Stimulated activated CD8-positive, alpha-beta memory T cell treated with anti-CD3 and anti-CD28 coated beads, Interleukin-4, amount 100 ng/mL, for 24 hours (primary cell): ENCODE results near the gene C1QL2.

ENCODE experiments used
- DNase-seq: peaks from one replicate; pipeline ENCODE4 v3.0.0-alpha.2; 2020; ENCODE audit warnings: low read depth

Gene C1QL2

DNA sequence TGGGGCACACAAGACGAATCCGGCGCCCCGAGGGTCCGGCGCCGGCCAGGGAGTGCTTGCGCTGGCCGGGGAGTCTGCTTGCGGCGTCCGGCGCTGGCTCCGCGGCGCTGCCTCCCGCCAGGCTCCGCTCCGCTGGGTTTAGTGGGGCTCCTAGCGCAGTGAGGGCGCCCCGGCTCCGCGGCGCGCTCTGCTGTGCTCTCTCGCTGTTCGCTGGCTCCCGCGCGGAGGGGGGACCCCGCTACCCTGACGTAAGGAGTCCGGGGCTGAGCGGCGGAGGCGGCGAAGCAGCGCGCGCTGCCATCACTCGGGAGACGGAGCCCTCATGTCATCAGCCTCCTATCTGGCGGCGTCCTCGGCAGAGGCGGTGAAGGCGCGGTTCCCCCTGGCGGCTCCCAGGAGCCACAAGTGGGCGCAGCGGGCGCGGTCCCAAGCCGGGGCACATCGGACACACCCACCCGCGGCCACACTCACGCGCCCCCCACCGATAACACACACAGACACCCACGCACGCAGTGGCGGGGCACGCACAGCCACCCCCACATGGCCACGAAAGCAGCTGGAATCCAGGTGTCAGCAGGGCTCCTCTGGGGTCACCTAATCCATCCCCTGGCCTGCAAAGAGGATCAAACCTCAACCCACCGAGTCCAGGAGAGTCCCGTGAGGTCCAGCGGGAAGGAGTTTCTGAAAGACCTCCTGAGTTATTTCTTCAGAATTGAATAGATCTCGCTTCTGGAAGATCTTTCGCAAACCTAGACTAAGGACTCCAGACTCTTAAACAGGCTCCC, at the start of gene C1QL2:
Gene C1QL2, minus strand, starts transcription at position 189 of the 785 bp plus-strand sequence. CDS start 482 bp downstream, outside the sequence.
- no peak for DNase-seq

GRCh38 chr2:119207447-119207846, 48.9 kb upstream of the C1QL2 start:
- no peak for DNase-seq

- no peak for DNase-seq
Measured at GRCh38 chr2:119206201-119206600, 47.6 kb upstream of the C1QL2 start.

GRCh38 chr2:119205001-119205706, 46.6 kb upstream of the C1QL2 start:
- no peak for DNase-seq

GRCh38 chr2:119204525-119204924, 46.0 kb upstream of the C1QL2 start:
- DNase-seq, result no peak

- no peak for DNase-seq
Measured at GRCh38 chr2:119202610-119203310, 44.2 kb upstream of the C1QL2 start.

DNA sequence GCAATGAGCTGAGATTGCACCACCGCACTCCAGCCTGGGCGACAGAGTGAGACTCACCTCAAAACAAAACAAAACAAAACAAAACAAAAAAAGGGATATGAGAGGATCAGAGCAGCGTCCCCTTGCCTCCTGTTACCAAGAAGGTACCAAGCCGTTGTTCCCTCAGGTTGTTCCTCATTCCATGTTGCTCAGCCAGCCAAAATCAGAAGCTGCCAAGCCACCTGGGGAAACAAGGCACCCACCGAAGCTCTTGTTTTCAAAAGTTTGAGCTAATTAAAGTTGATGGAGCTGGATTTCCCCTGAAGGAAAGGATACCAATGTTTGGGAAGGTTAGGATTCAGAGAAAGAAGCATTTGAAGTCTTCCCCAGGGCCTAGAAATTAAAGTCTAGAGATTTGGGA, 43.3 kb upstream of the C1QL2 start:
- DNase-seq, result no peak

DNA sequence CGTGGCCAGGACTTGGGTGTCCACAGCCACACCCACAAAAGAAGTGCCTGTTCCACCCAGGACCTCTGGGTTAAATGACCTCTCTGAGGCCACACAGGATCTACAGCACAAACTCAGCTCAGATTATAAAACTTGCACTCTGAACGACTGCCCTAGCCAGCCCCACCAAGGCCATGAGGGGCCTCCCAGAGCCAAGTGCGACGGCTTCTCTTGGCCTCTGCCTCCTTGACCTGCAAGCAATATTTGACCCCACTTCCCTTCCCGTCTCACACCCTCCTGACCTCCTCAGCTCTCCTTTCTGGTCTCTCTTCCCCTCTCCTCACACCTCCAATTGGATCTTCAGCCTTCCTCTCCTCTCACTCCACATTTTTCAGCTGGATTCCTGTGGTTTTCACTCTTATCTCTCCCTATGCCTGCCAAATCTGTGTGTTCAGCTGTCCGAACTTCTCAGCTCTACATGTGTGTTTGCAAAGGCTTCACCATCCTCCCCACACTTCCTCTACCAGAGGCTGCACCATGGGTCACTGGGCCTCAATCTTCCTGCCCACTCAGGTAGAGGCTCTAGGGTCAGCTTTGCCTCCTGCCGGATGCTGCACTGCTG, 39.8 kb upstream of the C1QL2 start:
- no peak for DNase-seq

- no peak for DNase-seq
Measured at GRCh38 chr2:119197529-119198239, 39.1 kb upstream of the C1QL2 start.

DNA sequence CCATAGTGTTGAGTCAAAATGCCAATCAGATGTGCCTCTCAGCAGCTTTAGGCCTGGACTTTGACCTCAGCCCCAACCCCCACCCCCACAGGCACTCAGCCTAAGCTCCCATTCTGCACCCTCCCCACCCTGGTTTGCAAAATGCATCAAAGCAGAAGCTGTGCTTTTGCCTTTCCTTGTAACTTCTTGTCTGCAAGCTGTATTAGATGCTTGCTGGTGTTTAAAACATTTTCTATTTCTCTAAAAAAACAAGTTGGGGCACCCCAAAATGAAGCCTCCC, 38.5 kb upstream of the C1QL2 start:
- no peak for DNase-seq

GRCh38 chr2:119196301-119197125, 38.0 kb upstream of the C1QL2 start:
- DNase-seq, result no peak

- no peak for DNase-seq
Measured at GRCh38 chr2:119195887-119196286, 37.3 kb upstream of the C1QL2 start.

DNA sequence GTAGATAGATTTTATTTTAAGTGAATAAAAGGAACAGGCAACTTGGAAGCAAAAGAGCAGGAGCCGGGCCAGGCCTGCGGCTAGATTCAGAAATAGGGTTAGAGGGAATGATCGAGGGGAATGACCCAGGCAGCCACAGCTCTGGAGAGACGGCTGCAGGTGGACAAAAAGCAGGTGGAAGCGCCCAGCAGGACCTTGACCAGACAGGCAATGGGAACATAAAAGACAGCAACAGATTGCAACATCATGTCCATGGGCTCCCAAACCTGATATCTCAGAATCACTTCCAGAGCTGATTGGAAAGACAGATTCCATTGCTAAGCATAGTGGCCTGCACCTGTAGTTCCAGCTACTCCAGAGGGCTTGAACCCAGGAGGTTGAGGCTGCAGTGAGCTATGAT, 36.5 kb upstream of the C1QL2 start:
- DNase-seq, result no peak

DNA sequence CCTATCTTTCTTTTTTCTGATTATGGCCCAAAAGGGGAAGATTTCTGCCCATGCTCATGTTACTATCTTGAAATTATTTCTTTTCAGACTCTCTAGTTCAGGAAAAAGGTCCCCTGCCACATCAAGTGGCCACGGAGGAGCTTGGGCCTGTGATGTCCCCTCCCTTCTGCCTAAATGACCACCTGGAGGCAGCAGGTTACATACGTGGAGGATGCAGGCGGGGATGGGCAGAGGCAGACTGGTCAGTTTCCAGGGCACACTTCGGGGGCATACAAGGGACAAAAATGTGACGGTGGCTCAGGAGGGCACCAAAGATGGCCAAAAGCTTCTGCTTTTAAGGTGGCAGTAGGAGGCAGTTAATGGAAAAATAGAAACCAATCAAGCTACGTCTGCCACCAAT, 34.3 kb upstream of the C1QL2 start:
- DNase-seq, result no peak

DNA sequence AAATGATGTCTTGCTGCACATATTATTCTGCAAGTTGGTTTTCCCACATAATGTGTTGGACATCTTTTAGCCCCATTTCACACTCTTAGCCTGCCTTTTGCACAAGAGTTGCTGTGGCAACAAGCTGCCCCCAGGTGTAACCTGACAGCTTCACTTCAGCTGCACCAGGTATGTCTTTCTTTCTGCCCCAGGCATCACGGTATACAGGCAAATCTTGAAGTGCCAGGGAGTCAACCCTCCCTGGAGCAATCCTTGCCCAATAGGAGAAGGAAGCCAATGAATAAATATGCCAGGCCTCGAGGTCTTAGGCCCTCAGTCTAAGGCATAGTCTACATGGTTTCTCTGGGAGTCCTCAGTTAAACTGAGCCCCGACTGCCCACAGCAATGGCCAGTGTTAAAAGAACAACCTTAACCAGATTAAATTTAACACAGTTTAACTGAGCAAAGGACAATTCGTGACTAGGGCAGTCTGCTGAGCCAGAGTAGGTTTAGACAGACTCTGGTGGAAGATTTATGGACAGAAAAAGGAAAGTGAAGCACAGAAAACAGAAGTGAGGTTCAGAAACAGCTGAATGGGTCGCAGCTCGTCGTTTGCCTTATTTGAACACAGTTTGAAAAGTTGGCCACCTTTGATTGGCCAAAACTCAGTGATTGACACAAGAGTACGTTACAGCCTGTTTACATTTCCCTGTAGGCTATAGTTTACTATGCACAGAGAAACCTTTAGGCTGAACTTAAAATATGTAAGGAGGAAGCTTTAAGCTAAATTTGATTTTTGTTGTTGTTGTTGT, 32.0 kb upstream of the C1QL2 start:
- no peak for DNase-seq

DNA sequence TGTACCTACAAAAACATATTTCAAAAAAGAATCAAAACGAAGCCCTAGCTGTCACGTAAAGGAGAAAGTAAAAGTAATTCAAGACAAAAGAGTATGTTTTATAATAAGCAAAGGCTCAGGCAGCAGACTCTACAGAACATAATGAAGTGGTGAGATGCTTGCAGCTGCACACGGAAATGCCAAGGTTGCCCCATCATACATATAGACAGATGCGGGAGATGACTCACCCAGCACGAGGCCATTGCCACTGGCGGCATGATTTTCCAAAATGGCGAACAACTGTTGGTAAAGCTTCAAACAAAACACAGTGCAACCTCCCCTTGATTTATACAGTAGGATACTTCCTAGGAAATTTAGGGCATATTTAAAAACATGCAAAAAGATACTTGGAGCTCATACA, 26.0 kb upstream of the C1QL2 start:
- DNase-seq, result no peak

DNA sequence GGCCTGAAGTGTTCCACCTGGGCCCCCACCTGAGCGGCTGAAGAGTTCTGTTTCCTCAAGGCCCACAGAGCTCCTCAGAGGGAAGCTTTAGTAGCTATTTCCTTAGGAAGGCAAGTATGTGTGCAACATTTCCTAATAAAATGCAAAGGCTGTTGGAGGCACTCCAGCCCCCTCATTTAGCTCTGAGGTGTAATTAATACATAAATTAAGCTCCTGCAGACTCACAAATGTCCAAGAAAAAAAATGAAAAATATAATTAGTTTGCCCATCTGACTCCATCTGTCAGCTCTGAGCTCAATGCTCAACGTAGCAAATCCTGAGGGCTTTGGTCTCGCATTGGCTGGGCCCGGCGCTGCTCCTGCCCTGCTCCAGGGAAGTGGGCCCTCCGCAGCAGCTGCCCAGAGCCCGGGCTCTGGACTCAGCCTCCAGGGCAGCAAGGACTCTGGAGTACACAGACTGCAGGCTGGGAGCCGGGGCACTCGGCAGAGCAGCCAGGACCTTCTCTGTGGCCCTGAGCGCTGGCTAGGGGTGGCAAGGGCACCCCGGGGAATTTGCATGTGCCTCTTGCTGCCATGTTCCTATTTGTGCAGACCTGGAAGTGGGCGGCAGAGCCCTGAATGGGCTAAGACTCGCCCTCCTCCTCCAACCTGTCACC, 23.4 kb upstream of the C1QL2 start:
- DNase-seq, result no peak

DNA sequence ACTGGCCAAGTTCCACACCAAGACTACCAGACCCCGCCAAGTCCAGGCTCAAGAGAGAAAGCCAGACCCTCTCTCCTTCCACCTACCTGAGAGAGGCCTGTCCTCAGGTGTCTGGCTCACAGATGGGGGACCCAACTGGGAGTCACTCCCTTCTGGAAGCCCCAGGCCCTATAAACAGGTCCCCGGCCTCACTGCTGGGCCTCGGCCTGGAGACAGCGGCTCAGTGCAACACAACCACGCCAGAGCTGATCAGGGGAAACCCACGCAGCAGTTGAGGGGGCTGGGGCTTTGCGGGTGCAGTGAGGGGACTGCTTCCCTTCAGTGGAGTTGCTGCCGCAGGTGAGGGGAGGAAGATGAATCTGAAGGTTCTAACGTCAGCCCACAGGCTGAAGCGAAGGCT, 22.8 kb upstream of the C1QL2 start:
- no peak for DNase-seq

DNA sequence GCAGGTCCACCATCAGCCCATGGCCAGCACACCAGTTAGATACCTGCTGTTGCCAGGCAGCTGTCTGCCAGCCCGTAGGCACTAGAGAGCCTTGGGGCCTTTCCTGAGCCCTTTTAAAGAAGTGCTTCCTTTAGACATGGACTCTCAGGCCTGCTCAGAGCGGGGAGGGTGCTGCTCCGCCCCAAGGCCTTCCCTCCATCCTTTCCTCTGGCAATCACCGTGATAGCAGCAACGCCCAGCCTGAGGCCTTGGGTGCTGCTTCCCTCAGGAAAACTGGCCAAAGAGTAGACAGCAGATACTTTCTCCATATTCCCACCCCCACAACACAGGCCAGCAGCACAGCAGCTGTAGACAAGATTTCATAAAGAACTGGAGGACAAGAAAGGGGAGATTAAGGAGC, 22.3 kb upstream of the C1QL2 start:
- DNase-seq, result no peak

DNA sequence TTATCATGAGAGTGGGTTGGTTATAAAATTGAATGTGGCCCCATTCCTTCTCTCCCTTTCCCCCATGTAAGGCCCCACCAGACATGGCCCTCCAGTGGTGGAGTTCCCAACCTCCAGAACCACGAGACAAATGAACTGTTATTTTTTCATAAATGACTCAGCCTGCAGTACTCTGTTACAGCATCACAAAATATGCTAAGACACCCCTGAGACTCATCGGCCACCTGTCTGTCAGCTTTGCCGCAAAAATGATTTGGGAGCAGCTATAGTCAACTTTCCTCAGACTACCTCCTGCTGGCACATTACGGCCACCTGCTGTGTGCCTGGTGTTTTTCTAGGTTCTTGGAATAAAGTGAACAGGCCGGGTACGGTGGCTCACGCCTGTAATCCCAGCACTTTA, 21.4 kb upstream of the C1QL2 start:
- no peak for DNase-seq
